ENCODE measurements around the gene PRRT2. TPM values are rescaled to one million over a fixed set of nuclear protein-coding genes. Genes with fewer than 3 reads are reported as not detected.

Gene PRRT2
- total and polyA plus RNA-seq, 10 of the 15 experiments (the other 5 are each of a cell fraction or from before 2014, with no cell fraction given): 0.08 to 0.49 (median 0.12) TPM; not detected in 4

DNA sequence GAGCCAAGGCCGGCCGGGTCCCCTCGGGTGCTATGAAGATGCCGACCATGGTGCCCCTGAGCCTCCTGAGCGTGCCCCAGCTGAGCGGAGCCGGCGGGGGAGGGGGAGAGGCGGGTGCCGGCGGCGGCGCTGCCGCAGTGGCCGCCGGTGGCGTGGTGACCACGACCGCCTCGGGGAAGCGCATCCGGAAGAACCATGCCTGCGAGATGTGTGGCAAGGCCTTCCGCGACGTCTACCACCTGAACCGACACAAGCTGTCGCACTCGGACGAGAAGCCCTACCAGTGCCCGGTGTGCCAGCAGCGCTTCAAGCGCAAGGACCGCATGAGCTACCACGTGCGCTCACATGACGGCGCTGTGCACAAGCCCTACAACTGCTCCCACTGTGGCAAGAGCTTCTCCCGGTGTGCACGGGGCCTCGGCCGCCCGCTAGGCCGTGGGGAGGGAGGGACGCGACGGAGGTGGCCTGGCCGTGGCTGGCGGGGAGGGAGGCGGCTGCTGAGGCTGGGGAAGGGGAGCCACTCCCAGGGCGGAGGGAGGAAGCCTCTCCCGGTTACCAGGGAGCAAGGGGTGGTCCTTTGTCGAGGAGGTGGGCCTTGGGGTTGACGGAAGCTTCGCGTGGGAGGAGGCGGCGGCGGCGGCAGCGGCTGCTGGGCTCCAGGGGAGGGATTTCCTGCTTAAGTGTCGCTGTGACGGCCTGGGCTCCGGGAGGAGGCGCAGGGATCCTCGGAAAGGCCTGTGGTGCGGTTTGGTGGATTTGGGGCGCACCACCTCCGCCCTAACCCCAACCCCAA, 4.4 kb upstream of the PRRT2 start:
- intact Hi-C loops (cut with micrococcal nuclease; ENCODE audit: unreplicated experiment): loop anchor here (1.0 to 5.0 kb wide), 2 partner anchors 10 to 105 kb away; no protein-coding TSS in a partner anchor
- ChIA-PET SMC1A (ENCODE audit: uncharacterized antibody, unreplicated experiment) (interaction anchor here (0.7 to 2.9 kb wide), 6 partner anchors 9 to 118 kb away, joined by 3 to 17 read pairs (median 6); partner anchors contain the start of gene KIF22), CTCF (interaction anchor here (0.6 to 2.5 kb wide), 17 partner anchors 8 to 211 kb away, joined by 3 to 31 read pairs (median 3); partner anchors contain the start of genes KIF22, MVP and PAGR1), RAD21 (ENCODE audit: unreplicated experiment) (interaction anchor here (0.9 to 2.4 kb wide), 12 partner anchors 9 to 224 kb away, joined by 3 to 31 read pairs (median 6); partner anchors contain the start of genes KIF22, MVP and PAGR1), POLR2A (interaction anchor here (0.8 to 4.0 kb wide), 10 partner anchors 8 to 246 kb away, joined by 3 to 40 read pairs (median 6); partner anchors contain the start of genes KIF22, MVP and PAGR1)
- Histone ChIP-seq H3K4me2 (ENCODE audit: control insufficient read depth, insufficient read depth) (peak overlapping the region; percentile 96), H3K4me3 (peak overlapping the region; percentile 79), H3K4me1 (ENCODE audit: control insufficient read depth, insufficient read depth, low read length) (peaks cover 31% of the 10 kb centered on the region), H3K9ac (ENCODE audit: control insufficient read depth, insufficient read depth, low read length) (peak overlapping the region; percentile 85), H4K20me1 (ENCODE audit: control insufficient read depth, insufficient read depth) (no peaks in the 10 kb centered on the region), H3K27me3 (replicated peaks in 1 of 2; ENCODE audit: control insufficient read depth in 2 of 2, insufficient read depth in 2 of 2, low read length in 1 of 2) (no peaks in the 10 kb centered on the region), H2AFZ (ENCODE audit: control insufficient read depth, low read depth, low read length) (no peak overlapping the region), H3K27ac (ENCODE audit: control insufficient read depth, insufficient read depth) (peak overlapping the region; percentile 86), H3K9me3 (replicated peaks; ENCODE audit: control insufficient read depth, insufficient read depth, low read length) (no peaks in the 10 kb centered on the region), H3K79me2 (ENCODE audit: control insufficient read depth, insufficient read depth, low read length) (peaks cover 32% of the 10 kb centered on the region), H3K36me3 (ENCODE audit: control insufficient read depth in 2 of 2, insufficient read depth in 2 of 2, low read length in 1 of 2) (peaks cover 14 to 16% of the 10 kb centered on the region in 2 experiments)
- WGBS (ENCODE audit: insufficient coverage, insufficient replicate concordance, low lambda C conversion rate, missing lambda C conversion rate): 1% methylated on average over 60 of the region's 69 CpGs
- in situ Hi-C loops (cut with MboI): no loop called here
- BruUV-seq (replicated peaks): TSS peak; percentile 53
- FAIRE-seq (peak; percentile 92), DNase-seq (ENCODE audit: low read depth, low spot score) (no peak), ATAC-seq (peak; percentile 52)
- TF ChIP-seq EGR1 (IDR thresholded peaks at IDR 0.05; ENCODE audit: borderline replicate concordance in 1 of 2, low read depth in 2 of 2, low read length in 2 of 2) (peak in 1 of 2 experiments; percentile 92; a peak in 2 of 3 replicates), SMC3 (IDR thresholded peaks at IDR 0.05; ENCODE audit: borderline replicate concordance, low read length) (peak; percentile 27; the same call in 1 of the 2 replicates), ZNF384 (IDR thresholded peaks at IDR 0.05; ENCODE audit: borderline replicate concordance, low read depth, low read length) (no peak), MYC (IDR thresholded peaks at IDR 0.05; ENCODE audit: insufficient read depth, insufficient read length, insufficient replicate concordance, low read length, severe bottlenecking) (peak; percentile 80), SRF (IDR thresholded peaks at IDR 0.05; ENCODE audit: low read depth in 2 of 2, low read length in 2 of 2) (no peak), SMAD5 (IDR thresholded peaks at IDR 0.05; ENCODE audit: low read depth) (no peak; the same call in 1 of the 2 replicates), TCF12 (IDR thresholded peaks at IDR 0.05; ENCODE audit: low read depth, low read length) (peak; percentile 42; the same call in 1 of the 2 replicates), BRCA1 (IDR thresholded peaks at IDR 0.05; ENCODE audit: low read depth, low read length) (no peak), MEF2B (IDR thresholded peaks at IDR 0.05; ENCODE audit: partially characterized antibody, poor library complexity, severe bottlenecking) (peak; percentile 53), SPI1 (IDR thresholded peaks at IDR 0.05; ENCODE audit: borderline replicate concordance, insufficient read depth, low read depth, low read length) (peak; percentile 11; the same call in 1 of the 2 replicates), NBN (IDR thresholded peaks at IDR 0.05) (peak; percentile 83), CHD1 (IDR thresholded peaks at IDR 0.05; ENCODE audit: low read depth, low read length) (no peak), SREBF1 (IDR thresholded peaks at IDR 0.05; ENCODE audit: low read length) (no peak)
- TF ChIP-seq, protein P1, sequence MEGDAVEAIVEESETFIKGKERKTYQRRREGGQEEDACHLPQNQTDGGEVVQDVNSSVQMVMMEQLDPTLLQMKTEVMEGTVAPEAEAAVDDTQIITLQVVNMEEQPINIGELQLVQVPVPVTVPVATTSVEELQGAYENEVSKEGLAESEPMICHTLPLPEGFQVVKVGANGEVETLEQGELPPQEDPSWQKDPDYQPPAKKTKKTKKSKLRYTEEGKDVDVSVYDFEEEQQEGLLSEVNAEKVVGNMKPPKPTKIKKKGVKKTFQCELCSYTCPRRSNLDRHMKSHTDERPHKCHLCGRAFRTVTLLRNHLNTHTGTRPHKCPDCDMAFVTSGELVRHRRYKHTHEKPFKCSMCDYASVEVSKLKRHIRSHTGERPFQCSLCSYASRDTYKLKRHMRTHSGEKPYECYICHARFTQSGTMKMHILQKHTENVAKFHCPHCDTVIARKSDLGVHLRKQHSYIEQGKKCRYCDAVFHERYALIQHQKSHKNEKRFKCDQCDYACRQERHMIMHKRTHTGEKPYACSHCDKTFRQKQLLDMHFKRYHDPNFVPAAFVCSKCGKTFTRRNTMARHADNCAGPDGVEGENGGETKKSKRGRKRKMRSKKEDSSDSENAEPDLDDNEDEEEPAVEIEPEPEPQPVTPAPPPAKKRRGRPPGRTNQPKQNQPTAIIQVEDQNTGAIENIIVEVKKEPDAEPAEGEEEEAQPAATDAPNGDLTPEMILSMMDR (IDR thresholded peaks at IDR 0.05 in 2 of 3, conservative IDR thresholded peaks at IDR 0.05 in 1 of 3; ENCODE audit: control insufficient read depth in 2 of 3, extremely low read depth in 1 of 3, insufficient read depth in 1 of 3, low read depth in 3 of 3, low read length in 3 of 3): peak; percentile 58 to 72 (median 68)
- TF ChIP-seq, protein P2, sequence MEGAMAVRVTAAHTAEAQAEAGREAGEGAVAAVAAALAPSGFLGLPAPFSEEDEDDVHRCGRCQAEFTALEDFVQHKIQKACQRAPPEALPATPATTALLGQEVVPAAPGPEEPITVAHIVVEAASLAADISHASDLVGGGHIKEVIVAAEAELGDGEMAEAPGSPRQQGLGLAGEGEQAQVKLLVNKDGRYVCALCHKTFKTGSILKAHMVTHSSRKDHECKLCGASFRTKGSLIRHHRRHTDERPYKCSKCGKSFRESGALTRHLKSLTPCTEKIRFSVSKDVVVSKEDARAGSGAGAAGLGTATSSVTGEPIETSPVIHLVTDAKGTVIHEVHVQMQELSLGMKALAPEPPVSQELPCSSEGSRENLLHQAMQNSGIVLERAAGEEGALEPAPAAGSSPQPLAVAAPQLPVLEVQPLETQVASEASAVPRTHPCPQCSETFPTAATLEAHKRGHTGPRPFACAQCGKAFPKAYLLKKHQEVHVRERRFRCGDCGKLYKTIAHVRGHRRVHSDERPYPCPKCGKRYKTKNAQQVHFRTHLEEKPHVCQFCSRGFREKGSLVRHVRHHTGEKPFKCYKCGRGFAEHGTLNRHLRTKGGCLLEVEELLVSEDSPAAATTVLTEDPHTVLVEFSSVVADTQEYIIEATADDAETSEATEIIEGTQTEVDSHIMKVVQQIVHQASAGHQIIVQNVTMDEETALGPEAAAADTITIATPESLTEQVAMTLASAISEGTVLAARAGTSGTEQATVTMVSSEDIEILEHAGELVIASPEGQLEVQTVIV (IDR thresholded peaks at IDR 0.05; ENCODE audit: borderline replicate concordance, partially characterized antibody): peak; percentile 32
- TF ChIP-seq, protein P3, sequence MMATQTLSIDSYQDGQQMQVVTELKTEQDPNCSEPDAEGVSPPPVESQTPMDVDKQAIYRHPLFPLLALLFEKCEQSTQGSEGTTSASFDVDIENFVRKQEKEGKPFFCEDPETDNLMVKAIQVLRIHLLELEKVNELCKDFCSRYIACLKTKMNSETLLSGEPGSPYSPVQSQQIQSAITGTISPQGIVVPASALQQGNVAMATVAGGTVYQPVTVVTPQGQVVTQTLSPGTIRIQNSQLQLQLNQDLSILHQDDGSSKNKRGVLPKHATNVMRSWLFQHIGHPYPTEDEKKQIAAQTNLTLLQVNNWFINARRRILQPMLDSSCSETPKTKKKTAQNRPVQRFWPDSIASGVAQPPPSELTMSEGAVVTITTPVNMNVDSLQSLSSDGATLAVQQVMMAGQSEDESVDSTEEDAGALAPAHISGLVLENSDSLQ (IDR thresholded peaks at IDR 0.05): peak; percentile 78

Data from GM12878 (cell line).